ENCODE measurements around the gene HSPB3.

HSPB3 gene, protein sequence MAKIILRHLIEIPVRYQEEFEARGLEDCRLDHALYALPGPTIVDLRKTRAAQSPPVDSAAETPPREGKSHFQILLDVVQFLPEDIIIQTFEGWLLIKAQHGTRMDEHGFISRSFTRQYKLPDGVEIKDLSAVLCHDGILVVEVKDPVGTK

DNA sequence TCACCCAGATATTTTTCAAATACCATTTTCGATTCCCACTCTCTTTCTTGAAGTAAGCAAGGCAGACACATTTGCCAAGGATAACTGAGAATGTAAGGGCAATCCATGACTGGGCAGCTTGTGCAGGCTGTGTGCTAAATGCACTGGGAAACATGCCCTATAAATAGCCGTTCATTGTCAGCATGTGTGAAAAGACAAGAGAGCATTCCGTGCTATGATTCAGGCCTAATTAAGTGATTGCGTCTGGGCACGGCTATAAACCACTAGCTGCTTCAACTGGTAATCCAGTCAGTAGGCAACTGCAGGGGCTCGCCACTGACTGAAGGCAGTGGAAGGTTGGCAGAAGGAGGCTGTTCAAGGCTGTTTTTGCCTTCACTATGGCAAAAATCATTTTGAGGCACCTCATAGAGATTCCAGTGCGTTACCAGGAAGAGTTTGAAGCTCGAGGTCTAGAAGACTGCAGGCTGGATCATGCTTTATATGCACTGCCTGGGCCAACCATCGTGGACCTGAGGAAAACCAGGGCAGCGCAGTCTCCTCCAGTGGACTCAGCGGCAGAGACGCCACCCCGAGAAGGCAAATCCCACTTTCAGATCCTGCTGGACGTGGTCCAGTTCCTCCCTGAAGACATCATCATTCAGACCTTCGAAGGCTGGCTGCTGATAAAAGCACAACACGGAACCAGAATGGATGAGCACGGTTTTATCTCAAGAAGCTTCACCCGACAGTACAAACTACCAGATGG, at the start of gene HSPB3:
Gene HSPB3 (plus strand): TSS at position 287 of the 745 bp plus-strand sequence. CDS start 91 bp downstream, at position 378.
- no peak within 1 kb of the TSS for H3K4me3 ChIP-seq (ENCODE audit: low read depth, low read length)
- TF ChIP-seq, protein P1, sequence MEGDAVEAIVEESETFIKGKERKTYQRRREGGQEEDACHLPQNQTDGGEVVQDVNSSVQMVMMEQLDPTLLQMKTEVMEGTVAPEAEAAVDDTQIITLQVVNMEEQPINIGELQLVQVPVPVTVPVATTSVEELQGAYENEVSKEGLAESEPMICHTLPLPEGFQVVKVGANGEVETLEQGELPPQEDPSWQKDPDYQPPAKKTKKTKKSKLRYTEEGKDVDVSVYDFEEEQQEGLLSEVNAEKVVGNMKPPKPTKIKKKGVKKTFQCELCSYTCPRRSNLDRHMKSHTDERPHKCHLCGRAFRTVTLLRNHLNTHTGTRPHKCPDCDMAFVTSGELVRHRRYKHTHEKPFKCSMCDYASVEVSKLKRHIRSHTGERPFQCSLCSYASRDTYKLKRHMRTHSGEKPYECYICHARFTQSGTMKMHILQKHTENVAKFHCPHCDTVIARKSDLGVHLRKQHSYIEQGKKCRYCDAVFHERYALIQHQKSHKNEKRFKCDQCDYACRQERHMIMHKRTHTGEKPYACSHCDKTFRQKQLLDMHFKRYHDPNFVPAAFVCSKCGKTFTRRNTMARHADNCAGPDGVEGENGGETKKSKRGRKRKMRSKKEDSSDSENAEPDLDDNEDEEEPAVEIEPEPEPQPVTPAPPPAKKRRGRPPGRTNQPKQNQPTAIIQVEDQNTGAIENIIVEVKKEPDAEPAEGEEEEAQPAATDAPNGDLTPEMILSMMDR (IDR thresholded peaks at IDR 0.05; ENCODE audit: low read depth, low read length) = no peak
- TF ChIP-seq POLR2A (IDR thresholded peaks at IDR 0.05; ENCODE audit: extremely low read depth, insufficient read length) (no peak), MYC (IDR thresholded peaks at IDR 0.05; ENCODE audit: low read depth, low read length) (no peak), MAX (IDR thresholded peaks at IDR 0.05; ENCODE audit: low read depth, low read length) (no peak)
- DNase-seq (ENCODE audit: low read depth) = no peak

- TF ChIP-seq, protein P1 (IDR thresholded peaks at IDR 0.05; ENCODE audit: low read depth, low read length) = no peak
- TF ChIP-seq MAX (IDR thresholded peaks at IDR 0.05; ENCODE audit: low read depth, low read length) (no peak), MYC (IDR thresholded peaks at IDR 0.05; ENCODE audit: low read depth, low read length) (no peak), POLR2A (IDR thresholded peaks at IDR 0.05; ENCODE audit: extremely low read depth, insufficient read length) (no peak)
- H3K4me3 ChIP-seq (ENCODE audit: low read depth, low read length) = no peak overlapping the region
- DNase-seq (ENCODE audit: low read depth) = no peak
These were observed 44.3 kb upstream of the HSPB3 start for GRCh38 chr5:54411176-54411575.

GRCh38 chr5:54412913-54413312, 42.6 kb upstream of the HSPB3 start:
- TF ChIP-seq MYC (IDR thresholded peaks at IDR 0.05; ENCODE audit: low read depth, low read length) (no peak), MAX (IDR thresholded peaks at IDR 0.05; ENCODE audit: low read depth, low read length) (no peak), POLR2A (IDR thresholded peaks at IDR 0.05; ENCODE audit: extremely low read depth, insufficient read length) (no peak)
- TF ChIP-seq, protein P1 (IDR thresholded peaks at IDR 0.05; ENCODE audit: low read depth, low read length) = no peak
- no peak overlapping the region for H3K4me3 ChIP-seq (ENCODE audit: low read depth, low read length)
- DNase-seq (ENCODE audit: low read depth) = no peak

GRCh38 chr5:54415147-54415546, 40.4 kb upstream of the HSPB3 start:
- no peak for DNase-seq (ENCODE audit: low read depth)
- H3K4me3 ChIP-seq (ENCODE audit: low read depth, low read length) = no peak overlapping the region
- no peak for TF ChIP-seq MYC (IDR thresholded peaks at IDR 0.05; ENCODE audit: low read depth, low read length)
- TF ChIP-seq MAX (IDR thresholded peaks at IDR 0.05; ENCODE audit: low read depth, low read length) = no peak
- TF ChIP-seq, protein P1 (IDR thresholded peaks at IDR 0.05; ENCODE audit: low read depth, low read length) = no peak
- TF ChIP-seq POLR2A (IDR thresholded peaks at IDR 0.05; ENCODE audit: extremely low read depth, insufficient read length) = no peak

DNA sequence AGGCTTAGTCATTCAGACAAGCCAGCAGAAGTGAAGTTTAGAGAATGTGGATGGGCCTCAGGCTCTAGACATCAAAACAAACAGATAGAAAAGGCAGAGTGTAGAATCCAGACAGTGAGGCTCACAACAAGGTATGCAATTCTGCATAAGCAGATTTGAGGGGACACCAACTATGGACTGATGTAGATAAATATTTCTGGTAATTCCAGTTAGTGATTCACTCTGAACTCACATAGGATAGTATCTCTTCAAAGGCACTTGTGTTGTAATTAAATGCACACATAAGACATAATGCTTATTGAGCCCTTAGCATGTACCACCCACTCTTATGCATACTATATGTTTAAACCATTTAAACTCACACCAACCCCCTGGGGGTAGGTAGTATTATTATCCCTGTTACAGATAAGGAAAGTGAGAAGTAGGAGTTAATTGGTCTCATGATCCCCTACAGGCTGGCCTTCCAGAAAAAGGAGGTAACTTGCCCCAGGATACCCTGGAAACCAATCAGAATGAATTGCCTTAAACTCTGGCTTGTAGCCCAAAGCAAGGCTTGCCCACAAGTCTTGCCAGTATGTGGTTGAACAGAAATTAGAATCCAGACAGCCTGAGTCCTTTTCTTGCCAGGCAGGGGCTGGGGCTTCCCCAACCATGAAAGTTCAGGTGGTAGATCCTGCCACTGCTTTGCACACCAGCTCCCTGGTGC, 39.5 kb upstream of the HSPB3 start:
- DNase-seq (ENCODE audit: low read depth) = no peak
- no peak for TF ChIP-seq MYC (IDR thresholded peaks at IDR 0.05; ENCODE audit: low read depth, low read length)
- TF ChIP-seq, protein P1 (IDR thresholded peaks at IDR 0.05; ENCODE audit: low read depth, low read length) = no peak
- no peak for TF ChIP-seq POLR2A (IDR thresholded peaks at IDR 0.05; ENCODE audit: extremely low read depth, insufficient read length)
- TF ChIP-seq MAX (IDR thresholded peaks at IDR 0.05; ENCODE audit: low read depth, low read length) = no peak
- no peak overlapping the region for H3K4me3 ChIP-seq (ENCODE audit: low read depth, low read length)
